Spleen (tissue), 11 donors: ENCODE data around the gene VEPH1. TPM values are rescaled to one million over a fixed set of nuclear protein-coding genes. Genes with fewer than 3 reads are reported as not detected.

Experiments used
- DNase-seq: peaks from one replicate; pipeline ENCODE4 v3.0.0-alpha.2; 2020
- H3K27ac ChIP-seq, 8 donors: fragments of 200-600 bp; sonication (generic) in 7 of 8; 1 replicate in 4 of 8; 2 replicates in 4 of 8; pipeline versions ENCODE4 v1.5.0 to v1.8.0; 2016 to 2021; ENCODE audit warnings: inconsistent platforms in 4 of 8, mild to moderate bottlenecking in 4 of 8, moderate library complexity in 1 of 8
- H3K27me3 ChIP-seq, 7 donors: fragments of 200-600 bp; sonication (generic) in 6 of 7; replicated peaks in 1 of 7; 1 replicate in 4 of 7; 2 replicates in 3 of 7; pipeline versions ENCODE4 v1.5.0 to v1.8.0; 2016 to 2021; ENCODE audit warnings: inconsistent platforms in 3 of 7, mild to moderate bottlenecking in 1 of 7
- H3K36me3 ChIP-seq, 6 donors: fragments of 200-600 bp; sonication (generic) in 5 of 6; 1 replicate in 4 of 6; 2 replicates in 2 of 6; pipeline versions ENCODE4 v1.5.0 to v1.8.0; 2016 to 2021; ENCODE audit warnings: inconsistent platforms in 2 of 6
- H3K4me1 ChIP-seq, 6 donors: fragments of 200-600 bp; sonication (generic) in 5 of 6; 1 replicate in 3 of 6; 2 replicates in 3 of 6; pipeline versions ENCODE4 v1.5.0 to v1.8.0; 2016 to 2021; ENCODE audit warnings: inconsistent platforms in 3 of 6
- H3K4me3 ChIP-seq, 8 donors: fragments of 200-600 bp; sonication (generic) in 7 of 8; 1 replicate in 4 of 8; 2 replicates in 4 of 8; pipeline versions ENCODE4 v1.5.0 to v1.8.0; 2016 to 2021; ENCODE audit warnings: inconsistent platforms in 4 of 8, mild to moderate bottlenecking in 4 of 8, moderate library complexity in 2 of 8
- H3K9me3 ChIP-seq, 8 donors: fragments of 200-600 bp; sonication (generic) in 7 of 8; 1 replicate in 4 of 8; 2 replicates in 4 of 8; pipeline versions ENCODE4 v1.5.0 to v1.8.0; 2016 to 2021; ENCODE audit warnings: inconsistent platforms in 4 of 8
- POLR2A ChIP-seq, 3 donors: fragments of 450-650 bp; IDR thresholded peaks; one replicate each; pipeline ENCODE4 v1.5.1; 2017; ENCODE audit warnings: antibody characterized with exemption in 3 of 3, mild to moderate bottlenecking in 1 of 3
- POLR2AphosphoS5 ChIP-seq, 3 donors: sonication (generic); formaldehyde crosslinking; IDR thresholded peaks; one replicate each; pipeline ENCODE4 v1.5.1; 2017; ENCODE audit warnings: antibody characterized with exemption in 3 of 3
- WGBS, 5 donors: extraction: QIAGEN DNeasy Blood & Tissue Kit in 3 of 5; methylation state at CpG; one replicate each; pipeline versions ENCODE4 v1.1.5 to v1.1.7; 2013 to 2018; 5-methylcytosine and 5-hydroxymethylcytosine counted together
- intact Hi-C: fragments of 100-400 bp; cut with DNase I; formaldehyde crosslinking; loops from one replicate; pipeline ENCODE4 v1.15.0; 2023; ENCODE audit warnings: low total_unique reads
- polyA plus RNA-seq, 3 donors: library from polyadenylated mRNA; stranded (reverse); fragments of 200-250 nt; gene quantifications; one replicate each; pipeline ENCODE4 v1.2.1, GENCODE V29; 2013
- total RNA-seq, 7 donors: library from RNA; depleted of rRNA in 3 of 7; stranded (reverse); fragments of >200 nt in 3 of 7; fragmentation: NEBNext Ultra II Directional in 4 of 7; extraction: Animal tissue kit (Norgen Biotek cat#: 25700) in 4 of 7; gene quantifications; one replicate each; pipeline versions ENCODE4 v1.1.0 to v1.2.1, GENCODE V29; 2016 to 2021
- TF ChIP-seq, protein P1 (sequence below), 11 experiments: fragments of 200-600 bp in 7 of 11; fragments of 450-650 bp in 4 of 11; sonication (generic) in 4 of 11; IDR thresholded peaks in 8 of 11; conservative IDR thresholded peaks in 3 of 11; 1 replicate in 7 of 11; 2 replicates in 4 of 11; pipeline versions ENCODE4 v1.4.0 to v1.8.0; 2016 to 2021; ENCODE audit warnings: antibody characterized with exemption in 11 of 11, inconsistent platforms in 4 of 11, mild to moderate bottlenecking in 1 of 11
- donor health status: healthy with polysubstance abuse.
- donor health status: DM: no; HTN: no; CAD: no; lungs with moderate emphysema.
- donor health status: DM: no; HTN: no; CAD: no.
- donor health status: Bipolar disorder and iron deficiency.
- donor health status: healthy.
- donor health status: DM: no; HTN: no; CAD: no.
- donor health status: DM: yes; HTN: yes; CAD: no.

The VEPH1 gene
- total and polyA plus RNA-seq, 10 donors = 0.26 to 19.6 (median 5.8) TPM

DNA sequence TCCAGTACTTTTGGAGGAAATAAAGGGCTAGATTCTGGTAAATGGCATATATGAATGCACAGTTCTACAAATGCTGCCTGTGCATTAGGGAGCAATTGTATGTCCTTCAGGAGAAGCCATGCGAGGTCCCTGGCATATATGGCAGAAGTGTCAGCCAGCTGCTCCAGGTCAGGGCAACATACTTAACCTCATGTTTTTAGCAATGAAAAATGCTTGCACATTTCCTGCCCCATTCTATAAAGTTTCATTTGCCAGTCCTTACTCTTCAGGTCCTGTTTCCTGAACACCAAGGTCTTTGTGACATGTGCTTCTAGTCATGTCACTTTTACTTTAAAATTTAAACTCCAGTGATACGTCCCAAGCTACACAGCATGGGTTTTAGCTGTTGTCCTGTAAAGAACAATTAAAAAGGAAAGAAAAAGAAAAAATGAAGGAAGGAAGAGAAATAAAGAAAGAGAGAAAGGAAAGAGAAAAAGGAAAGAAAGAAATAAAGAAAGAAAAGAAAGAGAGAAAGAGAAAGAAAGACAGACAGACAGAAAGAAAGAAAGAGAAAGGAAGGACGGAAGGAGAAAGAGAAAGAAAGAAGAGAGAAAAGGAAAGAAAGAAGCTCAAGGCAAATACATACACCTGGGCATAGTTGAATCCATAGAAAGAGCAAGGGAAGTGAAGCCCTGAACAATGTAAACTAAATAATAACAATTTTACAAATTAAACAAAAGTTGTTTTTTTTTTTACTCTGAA is 86.7 kb downstream of the VEPH1 start:
- Histone ChIP-seq H3K4me3 (no peak overlapping the region), H3K9me3 (peaks cover 0 to 3% (median 0%) of the 10 kb centered on the region in 8 donors), H3K27me3 (no peaks in the 10 kb centered on the region), H3K36me3 (no peaks in the 10 kb centered on the region), H3K27ac (peak overlapping the region; percentile 5 to 82 (median 58)), H3K4me1 (peaks cover 0 to 3% (median 0%) of the 10 kb centered on the region in 6 donors)
- WGBS, 5 donors = 37 to 62% (median 56%) methylated on average over 3 of the region's 3 CpGs
- no peak for DNase-seq
- intact Hi-C loops = no loop called here
- TF ChIP-seq POLR2AphosphoS5 (IDR thresholded peaks at IDR 0.05) (peak in 1 of 3 donors; percentile 66), POLR2A (IDR thresholded peaks at IDR 0.05) (no peak)
- TF ChIP-seq, protein P1, sequence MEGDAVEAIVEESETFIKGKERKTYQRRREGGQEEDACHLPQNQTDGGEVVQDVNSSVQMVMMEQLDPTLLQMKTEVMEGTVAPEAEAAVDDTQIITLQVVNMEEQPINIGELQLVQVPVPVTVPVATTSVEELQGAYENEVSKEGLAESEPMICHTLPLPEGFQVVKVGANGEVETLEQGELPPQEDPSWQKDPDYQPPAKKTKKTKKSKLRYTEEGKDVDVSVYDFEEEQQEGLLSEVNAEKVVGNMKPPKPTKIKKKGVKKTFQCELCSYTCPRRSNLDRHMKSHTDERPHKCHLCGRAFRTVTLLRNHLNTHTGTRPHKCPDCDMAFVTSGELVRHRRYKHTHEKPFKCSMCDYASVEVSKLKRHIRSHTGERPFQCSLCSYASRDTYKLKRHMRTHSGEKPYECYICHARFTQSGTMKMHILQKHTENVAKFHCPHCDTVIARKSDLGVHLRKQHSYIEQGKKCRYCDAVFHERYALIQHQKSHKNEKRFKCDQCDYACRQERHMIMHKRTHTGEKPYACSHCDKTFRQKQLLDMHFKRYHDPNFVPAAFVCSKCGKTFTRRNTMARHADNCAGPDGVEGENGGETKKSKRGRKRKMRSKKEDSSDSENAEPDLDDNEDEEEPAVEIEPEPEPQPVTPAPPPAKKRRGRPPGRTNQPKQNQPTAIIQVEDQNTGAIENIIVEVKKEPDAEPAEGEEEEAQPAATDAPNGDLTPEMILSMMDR (IDR thresholded peaks at IDR 0.05 in 8 of 11, conservative IDR thresholded peaks at IDR 0.05 in 3 of 11) = no peak

DNA sequence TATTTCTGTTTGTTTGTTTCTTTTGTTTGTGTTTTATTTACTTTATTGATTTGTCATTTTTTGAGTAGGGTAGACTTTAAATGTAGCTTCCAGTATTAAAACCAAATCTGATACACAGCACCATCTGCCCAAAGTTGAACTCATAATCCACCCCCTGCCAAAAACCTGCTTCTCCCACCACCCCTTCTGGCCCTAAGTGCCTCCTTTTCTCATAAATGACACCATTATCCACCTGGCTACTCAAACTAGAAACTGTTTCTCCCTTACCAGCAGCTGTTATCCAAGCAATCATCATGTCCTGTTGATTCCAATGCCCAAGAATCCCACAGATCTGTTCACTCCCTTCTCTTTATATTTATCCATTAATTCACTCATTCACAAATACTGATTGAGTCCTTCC is 88.4 kb downstream of the VEPH1 start:
- Histone ChIP-seq H3K4me1 (peaks cover 0 to 3% (median 0%) of the 10 kb centered on the region in 6 donors), H3K36me3 (no peaks in the 10 kb centered on the region), H3K9me3 (peaks cover 0 to 3% (median 0%) of the 10 kb centered on the region in 8 donors), H3K4me3 (no peak overlapping the region), H3K27me3 (no peaks in the 10 kb centered on the region), H3K27ac (peak overlapping the region in 4 of 8 donors; percentile 1 to 66 (median 62))
- TF ChIP-seq POLR2AphosphoS5 (IDR thresholded peaks at IDR 0.05) (no peak), POLR2A (IDR thresholded peaks at IDR 0.05) (no peak)
- TF ChIP-seq, protein P1 (IDR thresholded peaks at IDR 0.05 in 8 of 11, conservative IDR thresholded peaks at IDR 0.05 in 3 of 11) = no peak
- intact Hi-C loops = no loop called here
- no peak for DNase-seq

DNA sequence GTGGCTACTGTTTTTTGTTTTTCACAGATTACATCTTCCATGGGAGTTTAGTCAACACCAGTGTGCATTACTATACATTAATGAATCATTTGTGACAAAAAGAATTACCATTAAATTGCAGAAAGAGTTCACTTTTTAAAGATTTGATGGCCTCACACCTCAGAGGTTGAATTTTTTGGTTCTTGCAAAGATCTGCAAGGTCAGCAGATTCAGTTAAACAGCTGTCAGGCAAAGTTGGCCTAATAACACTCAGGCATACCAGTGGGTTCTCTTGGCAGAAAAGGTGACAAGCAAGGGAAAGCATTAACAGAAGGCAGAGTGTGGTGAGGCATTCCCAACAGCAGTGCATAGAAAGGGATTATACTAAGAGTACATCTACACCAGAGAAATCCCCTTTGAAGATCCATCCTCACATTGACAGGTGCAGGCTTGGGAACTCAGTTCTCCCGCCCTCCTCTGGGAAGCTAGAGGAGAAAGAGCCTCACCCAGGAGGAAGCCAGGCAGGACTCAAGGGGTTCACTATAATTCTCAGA is 90.8 kb downstream of the VEPH1 start:
- 69 to 94% (median 92%) methylated on average over 1 of the region's 1 CpG for WGBS, 5 donors
- H3K4me1 ChIP-seq = no peaks in the 10 kb centered on the region
- intact Hi-C loops = no loop called here
- peak overlapping the region in 2 of 8 donors; percentile 32 to 65 for H3K27ac ChIP-seq
- H3K36me3 ChIP-seq = no peaks in the 10 kb centered on the region
- H3K27me3 ChIP-seq = no peaks in the 10 kb centered on the region
- TF ChIP-seq POLR2AphosphoS5 (IDR thresholded peaks at IDR 0.05) = no peak
- no peak for TF ChIP-seq POLR2A (IDR thresholded peaks at IDR 0.05)
- TF ChIP-seq, protein P1 (IDR thresholded peaks at IDR 0.05 in 8 of 11, conservative IDR thresholded peaks at IDR 0.05 in 3 of 11) = no peak
- no peak for DNase-seq
- peaks cover 0 to 3% (median 0%) of the 10 kb centered on the region in 8 donors for H3K9me3 ChIP-seq
- peak overlapping the region in 1 of 8 donors; percentile 41 for H3K4me3 ChIP-seq

DNA sequence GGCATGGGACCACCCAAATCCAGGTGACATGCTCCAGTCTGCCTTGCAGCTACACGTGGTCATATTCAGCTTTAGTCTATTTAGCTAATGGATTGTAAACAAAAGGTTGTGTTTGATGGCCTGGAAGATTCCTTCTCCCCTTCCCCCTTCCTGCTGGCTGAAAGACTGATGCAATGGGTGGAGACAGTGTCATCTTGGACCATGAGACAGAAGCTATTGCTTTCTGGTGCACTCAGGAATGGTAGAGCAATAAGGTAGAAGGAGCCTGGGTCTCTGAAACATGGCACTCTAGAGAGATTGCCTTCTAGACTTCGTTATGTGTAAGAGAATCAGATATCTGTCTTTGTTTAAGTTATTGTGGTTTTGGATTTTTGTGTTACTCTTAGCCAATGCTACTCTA is 92.3 kb downstream of the VEPH1 start:
- intact Hi-C loops = no loop called here
- WGBS, 5 donors = 60 to 83% (median 71%) methylated on average over 2 of the region's 2 CpGs
- Histone ChIP-seq H3K4me3 (no peak overlapping the region), H3K27me3 (no peaks in the 10 kb centered on the region), H3K36me3 (no peaks in the 10 kb centered on the region), H3K4me1 (no peaks in the 10 kb centered on the region), H3K27ac (no peak overlapping the region), H3K9me3 (peaks cover 0 to 3% (median 0%) of the 10 kb centered on the region in 8 donors)
- TF ChIP-seq POLR2A (IDR thresholded peaks at IDR 0.05) (no peak), POLR2AphosphoS5 (IDR thresholded peaks at IDR 0.05) (no peak)
- TF ChIP-seq, protein P1 (IDR thresholded peaks at IDR 0.05 in 8 of 11, conservative IDR thresholded peaks at IDR 0.05 in 3 of 11) = no peak
- DNase-seq = no peak
